K562 (cell line): ENCODE data around the gene NDUFB1.

Experiments
- ARHGAP35 ChIP-seq: fragments of 450-650 bp; IDR thresholded peaks from 2 replicates; pipeline ENCODE4 v1.6.1; 2018; ENCODE audit not compliant: partially characterized antibody
- ATF6 ChIP-seq: sonication (generic); formaldehyde crosslinking; IDR thresholded peaks from 2 replicates; pipeline ENCODE4 v1.4.0; 2020; ENCODE audit warnings: mild to moderate bottlenecking, missing genetic modification reagents
- CTCF ChIP-seq, 3 experiments: IDR thresholded peaks in 2 of 3; conservative IDR thresholded peaks in 1 of 3; 2 replicates each; pipeline ENCODE4 v1.5.1; 2011 to 2012; ENCODE audit warnings: low read length in 3 of 3, mild to moderate bottlenecking in 3 of 3, control low read depth in 2 of 3, improper control_type of control experiment in 1 of 3, inconsistent platforms in 1 of 3, low read depth in 1 of 3, mixed read lengths in 1 of 3, moderate library complexity in 1 of 3; ENCODE audit not compliant: insufficient read depth in 2 of 3
- ESRRA ChIP-seq: fragments of 450-650 bp; IDR thresholded peaks from 2 replicates; pipeline ENCODE4 v1.6.1; 2014; ENCODE audit warnings: low read depth, mild to moderate bottlenecking, moderate library complexity, borderline replicate concordance
- NFE2 ChIP-seq: IDR thresholded peaks from 2 replicates; pipeline ENCODE4 v1.6.1; 2014; ENCODE audit warnings: antibody characterized with exemption, low read depth
- SLC30A9 ChIP-seq: fragments of 250-450 bp; sonication (Bioruptor Pico); IDR thresholded peaks from 2 replicates; pipeline ENCODE4 v1.8.0; 2022; ENCODE audit warnings: mild to moderate bottlenecking, moderate library complexity
- SMARCA4 ChIP-seq: fragments of 450-650 bp; IDR thresholded peaks from 2 replicates; pipeline ENCODE4 v1.6.1; 2016
- SREBF2 ChIP-seq: sonication (generic); formaldehyde crosslinking; IDR thresholded peaks from 2 replicates; pipeline ENCODE4 v1.4.0; 2020; ENCODE audit warnings: mild to moderate bottlenecking, missing genetic modification reagents
- YY1 ChIP-seq, 3 experiments: IDR thresholded peaks; 2 replicates each; pipeline ENCODE4 v1.6.1; 2011; ENCODE audit warnings: low read length in 2 of 3, mild to moderate bottlenecking in 2 of 3, moderate library complexity in 2 of 3, borderline replicate concordance in 1 of 3, control low read depth in 1 of 3, low read depth in 1 of 3; ENCODE audit not compliant: insufficient read depth in 3 of 3, insufficient replicate concordance in 2 of 3, control insufficient read depth in 1 of 3, insufficient read length in 1 of 3; ENCODE audit errors: extremely low read depth in 1 of 3
- ZBTB1 ChIP-seq: sonication (generic); formaldehyde crosslinking; IDR thresholded peaks from 2 replicates; pipeline ENCODE4 v1.8.1; 2023; ENCODE audit warnings: missing genetic modification reagents, low read depth, mild to moderate bottlenecking, borderline replicate concordance
- ZNF780A ChIP-seq: fragments of 250-450 bp; sonication (Bioruptor Pico); IDR thresholded peaks from 2 replicates; pipeline ENCODE4 v1.5.0; 2021; ENCODE audit warnings: mild to moderate bottlenecking

- TF ChIP-seq NFE2 (no peak), CTCF (IDR thresholded peaks at IDR 0.05 in 2 of 3, conservative IDR thresholded peaks at IDR 0.05 in 1 of 3; ENCODE audit: insufficient read depth in 2 of 3, low read depth in 1 of 3, low read length in 3 of 3) (no peak), ZNF780A (CRISPR knock-in tag) (no peak), ARHGAP35 (no peak), ZBTB1 (no peak), ESRRA (no peak), SMARCA4 (no peak), YY1 (IDR thresholded peaks at IDR 0.05; ENCODE audit: borderline replicate concordance in 1 of 3, control insufficient read depth in 1 of 3, extremely low read depth in 1 of 3, insufficient read depth in 3 of 3, insufficient read length in 1 of 3, insufficient replicate concordance in 2 of 3, low read depth in 1 of 3, low read length in 2 of 3) (no peak), SREBF2 (no peak), ATF6 (CRISPR knock-in tag) (no peak), SLC30A9 (CRISPR knock-in tag) (no peak)
These were observed 15.7 kb downstream of the NDUFB1 start for GRCh38 chr14:92105893-92106142.
